GM12873 (cell line): ENCODE results near the gene MAB21L3.

Experiments used
- CTCF ChIP-seq: IDR thresholded peaks from 2 replicates; pipeline ENCODE4 v1.5.1; 2012; ENCODE audit warnings: low read depth, mild to moderate bottlenecking, moderate library complexity, low read length, control low read depth; ENCODE audit not compliant: insufficient read depth; ENCODE audit errors: missing control alignments

The MAB21L3 gene

GRCh38 chr1:116167625-116168276 lies 56.6 kb downstream of the MAB21L3 start:
- no peak for TF ChIP-seq CTCF

- peak; percentile 96 for TF ChIP-seq CTCF
Observed at GRCh38 chr1:116168277-116169032, 57.3 kb downstream of the MAB21L3 start.

DNA sequence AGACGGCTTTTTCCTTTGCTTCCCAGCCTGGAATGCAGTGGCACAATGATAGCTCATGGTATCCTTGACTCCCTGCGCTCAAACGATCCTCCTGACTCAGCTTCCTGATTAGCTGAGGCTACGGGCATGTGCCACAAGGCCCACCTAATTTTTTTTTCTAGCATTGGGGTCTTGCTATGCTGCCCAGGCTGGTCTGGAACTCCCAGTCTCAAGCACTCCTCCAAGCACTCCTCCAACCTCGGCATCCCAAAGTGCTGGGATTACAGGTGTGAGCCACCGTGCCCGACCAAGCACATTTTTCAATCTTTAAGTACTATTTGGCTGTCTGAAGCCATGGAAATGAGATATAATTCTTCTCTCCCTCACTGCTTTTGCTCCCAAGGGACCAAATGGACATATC lies 58.7 kb downstream of the MAB21L3 start:
- TF ChIP-seq CTCF: no peak

DNA sequence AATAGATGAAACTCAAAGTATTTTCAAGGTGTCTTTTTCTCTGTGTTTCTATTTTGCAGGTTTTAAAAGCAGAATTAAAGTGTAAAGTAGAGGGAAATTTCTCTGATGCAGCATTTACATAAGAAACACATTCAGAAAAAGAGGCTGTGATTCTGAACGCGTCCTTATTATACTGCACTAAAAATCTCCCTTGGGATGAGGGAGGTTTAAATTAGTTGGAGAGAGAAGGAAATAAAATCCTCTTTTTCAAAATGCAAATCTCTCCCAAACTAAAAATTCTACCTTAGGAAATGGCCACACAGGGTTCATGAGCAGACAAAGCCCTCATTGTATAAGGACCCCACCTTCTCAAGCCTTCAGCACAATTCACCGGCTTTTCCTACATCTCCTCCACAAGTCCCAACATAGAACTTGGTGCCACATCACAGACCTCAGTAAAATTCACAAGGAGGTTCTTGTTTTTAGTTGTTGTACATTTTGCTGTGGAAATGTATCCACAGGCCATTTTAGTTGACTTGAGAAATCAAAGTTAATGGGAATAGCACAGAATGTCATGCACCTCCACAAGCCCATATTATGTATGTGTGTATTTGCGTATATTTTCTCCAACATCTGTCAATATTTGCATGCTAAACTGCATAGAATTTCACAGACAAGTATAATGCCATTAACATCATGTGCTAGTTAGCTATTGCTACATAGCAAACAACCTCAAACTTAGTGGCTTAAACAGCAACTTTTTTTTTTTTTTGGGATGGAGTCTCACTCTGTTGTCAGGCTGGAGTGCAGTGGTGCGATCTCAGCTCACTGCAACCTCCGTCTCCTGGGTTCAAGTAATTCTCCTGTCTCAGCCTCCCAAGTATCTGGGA lies 59.8 kb downstream of the MAB21L3 start:
- TF ChIP-seq CTCF: no peak

GRCh38 chr1:116172666-116173065 lies 61.5 kb downstream of the MAB21L3 start:
- TF ChIP-seq CTCF: no peak

GRCh38 chr1:116175611-116176010 lies 64.4 kb downstream of the MAB21L3 start:
- no peak for TF ChIP-seq CTCF

- TF ChIP-seq CTCF: no peak
Observed at GRCh38 chr1:116176306-116176789, 65.1 kb downstream of the MAB21L3 start.
